Measurements from ENCODE around the gene GK2.

Gene GK2

DNA sequence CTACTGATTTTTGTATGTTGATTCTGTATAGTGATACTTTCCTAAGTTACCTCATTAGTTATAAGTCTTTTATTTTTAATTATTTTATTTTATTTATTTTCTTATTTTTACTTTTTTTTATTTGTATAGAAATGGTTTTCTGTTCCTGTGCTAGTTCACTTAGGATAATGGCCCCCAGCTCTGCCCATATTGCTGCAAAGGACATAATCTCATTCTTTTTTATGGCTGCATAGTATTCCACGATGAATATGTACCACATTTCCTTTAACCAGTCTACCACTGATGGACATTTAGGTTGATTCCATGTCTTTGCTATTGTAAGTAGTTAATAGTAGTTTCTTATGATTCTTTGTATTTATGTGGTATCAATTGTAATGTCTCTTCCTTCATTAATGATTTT is 31.5 kb upstream of the GK2 start:
- TF ChIP-seq, protein P1, sequence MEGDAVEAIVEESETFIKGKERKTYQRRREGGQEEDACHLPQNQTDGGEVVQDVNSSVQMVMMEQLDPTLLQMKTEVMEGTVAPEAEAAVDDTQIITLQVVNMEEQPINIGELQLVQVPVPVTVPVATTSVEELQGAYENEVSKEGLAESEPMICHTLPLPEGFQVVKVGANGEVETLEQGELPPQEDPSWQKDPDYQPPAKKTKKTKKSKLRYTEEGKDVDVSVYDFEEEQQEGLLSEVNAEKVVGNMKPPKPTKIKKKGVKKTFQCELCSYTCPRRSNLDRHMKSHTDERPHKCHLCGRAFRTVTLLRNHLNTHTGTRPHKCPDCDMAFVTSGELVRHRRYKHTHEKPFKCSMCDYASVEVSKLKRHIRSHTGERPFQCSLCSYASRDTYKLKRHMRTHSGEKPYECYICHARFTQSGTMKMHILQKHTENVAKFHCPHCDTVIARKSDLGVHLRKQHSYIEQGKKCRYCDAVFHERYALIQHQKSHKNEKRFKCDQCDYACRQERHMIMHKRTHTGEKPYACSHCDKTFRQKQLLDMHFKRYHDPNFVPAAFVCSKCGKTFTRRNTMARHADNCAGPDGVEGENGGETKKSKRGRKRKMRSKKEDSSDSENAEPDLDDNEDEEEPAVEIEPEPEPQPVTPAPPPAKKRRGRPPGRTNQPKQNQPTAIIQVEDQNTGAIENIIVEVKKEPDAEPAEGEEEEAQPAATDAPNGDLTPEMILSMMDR (IDR thresholded peaks at IDR 0.05; ENCODE audit: low read length, missing control alignments), result no peak
- DNase-seq (ENCODE audit: low read depth), result no peak

GRCh38 chr4:79431839-79432238 is 23.8 kb upstream of the GK2 start:
- DNase-seq (ENCODE audit: low read depth), result no peak
- no peak overlapping the region for H3K4me3 ChIP-seq (replicated peaks; ENCODE audit: low read depth, low read length)
- TF ChIP-seq, protein P1 (IDR thresholded peaks at IDR 0.05; ENCODE audit: low read length, missing control alignments), result no peak

More for the DNA sequence above, 31.5 kb upstream of the GK2 start:
- H3K4me3 ChIP-seq (replicated peaks; ENCODE audit: low read depth, low read length), result no peak overlapping the region

DNA sequence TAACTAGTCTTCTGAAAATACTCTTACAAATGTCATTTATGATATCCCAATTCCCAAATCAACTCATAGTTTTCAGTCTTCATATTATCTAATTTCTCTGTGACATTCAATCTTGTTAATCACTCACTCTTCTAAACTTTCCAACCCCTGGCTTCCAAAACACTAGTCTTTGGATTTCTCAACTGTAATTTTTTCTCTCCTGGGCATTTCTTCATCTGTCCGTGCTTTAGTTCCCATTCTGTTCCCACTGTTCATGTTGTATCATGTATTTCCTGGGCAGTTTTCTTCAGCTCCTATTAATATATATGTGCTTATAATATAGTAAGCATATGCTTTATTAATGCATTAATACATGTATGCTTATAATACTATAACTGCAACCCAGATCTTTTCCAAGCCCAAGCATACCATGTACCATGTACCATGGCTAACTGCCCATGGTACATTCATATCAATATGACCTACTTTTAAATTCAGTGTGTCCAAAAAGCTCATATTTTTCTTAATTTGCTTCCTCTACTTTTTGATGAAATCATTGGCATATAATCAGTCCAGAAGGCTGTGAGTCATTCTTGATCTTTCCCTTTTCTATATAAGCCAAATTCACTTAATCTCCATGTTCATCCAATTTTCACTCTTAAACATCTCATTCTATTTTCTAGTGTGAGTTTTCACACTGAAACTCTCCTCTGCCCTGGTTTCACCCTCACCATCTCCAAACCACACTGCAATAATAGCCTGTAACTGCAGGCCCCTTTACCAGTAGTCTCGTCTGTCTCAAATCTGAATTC is 21.3 kb upstream of the GK2 start:
- H3K4me3 ChIP-seq (replicated peaks; ENCODE audit: low read depth, low read length), result no peak overlapping the region
- TF ChIP-seq, protein P1 (IDR thresholded peaks at IDR 0.05; ENCODE audit: low read length, missing control alignments), result no peak

GRCh38 chr4:79426989-79427388 is 19.0 kb upstream of the GK2 start:
- DNase-seq (ENCODE audit: low read depth), result no peak
- TF ChIP-seq, protein P1 (IDR thresholded peaks at IDR 0.05; ENCODE audit: low read length, missing control alignments), result no peak

More for the DNA sequence above, 21.3 kb upstream of the GK2 start:
- DNase-seq (ENCODE audit: low read depth), result no peak

GRCh38 chr4:79425586-79425985 is 17.6 kb upstream of the GK2 start:
- DNase-seq (ENCODE audit: low read depth), result no peak
- TF ChIP-seq, protein P1 (IDR thresholded peaks at IDR 0.05; ENCODE audit: low read length, missing control alignments), result no peak
- no peak overlapping the region for H3K4me3 ChIP-seq (replicated peaks; ENCODE audit: low read depth, low read length)

More at GRCh38 chr4:79426989-79427388, 19.0 kb upstream of the GK2 start:
- H3K4me3 ChIP-seq (replicated peaks; ENCODE audit: low read depth, low read length), result no peak overlapping the region

DNA sequence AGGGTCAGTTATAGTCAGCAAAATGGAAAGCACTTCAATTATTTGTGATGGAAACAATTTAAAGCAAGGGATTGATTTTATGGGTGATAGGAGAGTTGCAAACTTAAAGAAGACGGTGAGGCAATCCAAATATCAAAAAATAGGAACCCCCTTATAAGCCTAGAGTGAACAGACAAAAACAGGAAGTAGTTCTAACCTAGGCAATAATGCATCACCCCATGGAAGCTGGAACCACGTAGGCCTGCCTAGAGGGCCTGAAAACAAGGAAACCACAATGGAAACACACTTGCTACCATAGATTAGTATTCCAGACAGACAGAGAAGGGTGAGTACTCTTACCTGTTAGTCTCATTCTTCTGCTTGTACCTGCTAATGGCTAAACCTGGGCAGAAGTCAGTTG is 13.5 kb upstream of the GK2 start:
- TF ChIP-seq, protein P1 (IDR thresholded peaks at IDR 0.05; ENCODE audit: low read length, missing control alignments), result no peak
- DNase-seq (ENCODE audit: low read depth), result no peak
- no peak overlapping the region for H3K4me3 ChIP-seq (replicated peaks; ENCODE audit: low read depth, low read length)

DNA sequence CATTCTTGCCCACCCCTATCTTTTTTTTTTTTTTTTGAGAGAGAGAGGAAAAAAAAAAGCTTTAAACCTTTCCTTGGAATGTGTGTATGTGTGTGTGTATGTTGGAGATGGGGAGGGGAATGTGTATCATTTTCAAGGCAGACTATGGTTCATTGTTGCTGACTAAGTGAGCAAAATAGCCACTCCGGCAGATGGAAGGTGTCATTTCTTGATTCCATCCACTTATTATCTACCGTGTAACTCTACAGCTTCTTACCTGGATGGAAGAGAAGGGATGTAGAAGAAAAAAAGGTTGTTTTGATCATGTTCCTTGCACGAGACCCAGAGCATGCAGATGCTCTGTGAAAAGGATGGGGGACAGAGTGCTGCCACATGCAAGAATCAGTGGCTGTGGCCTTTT is 5.9 kb upstream of the GK2 start:
- no peak for DNase-seq (ENCODE audit: low read depth)
- H3K4me3 ChIP-seq (replicated peaks; ENCODE audit: low read depth, low read length), result no peak overlapping the region
- TF ChIP-seq, protein P1 (IDR thresholded peaks at IDR 0.05; ENCODE audit: low read length, missing control alignments), result no peak

Measured in fibroblast of pulmonary artery (primary cell).